ENCODE measurements around the gene LPIN1.

The LPIN1 gene

DNA sequence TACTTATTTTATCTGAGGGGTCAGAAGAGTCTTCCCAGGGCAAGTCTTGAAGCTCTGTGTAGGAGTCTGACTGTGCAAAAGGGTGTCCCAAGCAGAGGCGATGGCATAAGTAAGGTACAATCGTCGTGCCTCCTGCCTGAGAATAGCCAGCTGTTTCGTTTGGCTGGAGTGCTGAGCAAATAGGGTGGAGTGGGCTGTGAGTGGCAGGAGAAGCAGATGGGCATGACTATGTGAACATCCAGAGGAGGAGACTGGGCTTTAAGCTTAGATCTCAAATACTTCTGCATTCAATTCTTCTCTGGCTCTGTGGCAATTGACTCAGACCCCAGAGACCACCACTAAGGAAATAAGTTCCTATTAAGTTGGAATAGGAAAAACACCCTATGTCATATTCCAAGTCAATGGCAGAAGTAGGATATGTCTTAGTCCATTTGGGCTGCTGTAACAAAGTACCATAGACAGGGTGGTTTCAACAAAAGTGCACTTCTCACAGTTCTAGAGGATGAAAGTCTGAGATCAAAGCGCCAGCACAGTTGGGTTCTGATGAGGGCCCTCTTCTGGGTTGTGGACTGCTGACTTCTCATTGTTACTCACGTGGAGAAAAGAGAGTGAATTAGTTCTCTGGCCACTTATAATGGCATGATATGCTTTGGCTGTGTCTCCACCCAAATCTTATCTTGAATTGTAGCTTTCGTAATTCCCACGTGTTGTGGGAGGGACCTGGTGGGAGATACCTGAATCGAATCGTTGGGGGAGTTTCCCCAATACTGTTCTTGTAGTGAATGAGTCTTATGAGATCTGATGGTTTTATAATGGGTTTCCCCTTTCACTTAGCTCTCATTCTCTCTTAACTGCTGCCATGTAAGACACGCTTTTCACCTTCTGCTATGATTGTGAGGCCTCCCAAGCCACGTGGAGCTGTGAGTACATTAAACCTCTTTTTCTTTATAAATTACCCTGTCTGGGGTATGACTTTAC, 120.2 kb downstream of the LPIN1 start:
- H3K9me3 ChIP-seq (ENCODE audit: severe bottlenecking): no peaks in the 10 kb centered on the region
- no peak for DNase-seq
- TF ChIP-seq, protein P1, sequence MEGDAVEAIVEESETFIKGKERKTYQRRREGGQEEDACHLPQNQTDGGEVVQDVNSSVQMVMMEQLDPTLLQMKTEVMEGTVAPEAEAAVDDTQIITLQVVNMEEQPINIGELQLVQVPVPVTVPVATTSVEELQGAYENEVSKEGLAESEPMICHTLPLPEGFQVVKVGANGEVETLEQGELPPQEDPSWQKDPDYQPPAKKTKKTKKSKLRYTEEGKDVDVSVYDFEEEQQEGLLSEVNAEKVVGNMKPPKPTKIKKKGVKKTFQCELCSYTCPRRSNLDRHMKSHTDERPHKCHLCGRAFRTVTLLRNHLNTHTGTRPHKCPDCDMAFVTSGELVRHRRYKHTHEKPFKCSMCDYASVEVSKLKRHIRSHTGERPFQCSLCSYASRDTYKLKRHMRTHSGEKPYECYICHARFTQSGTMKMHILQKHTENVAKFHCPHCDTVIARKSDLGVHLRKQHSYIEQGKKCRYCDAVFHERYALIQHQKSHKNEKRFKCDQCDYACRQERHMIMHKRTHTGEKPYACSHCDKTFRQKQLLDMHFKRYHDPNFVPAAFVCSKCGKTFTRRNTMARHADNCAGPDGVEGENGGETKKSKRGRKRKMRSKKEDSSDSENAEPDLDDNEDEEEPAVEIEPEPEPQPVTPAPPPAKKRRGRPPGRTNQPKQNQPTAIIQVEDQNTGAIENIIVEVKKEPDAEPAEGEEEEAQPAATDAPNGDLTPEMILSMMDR (IDR thresholded peaks at IDR 0.05; ENCODE audit: low read depth, low read length): no peak
- no peaks in the 10 kb centered on the region for H3K27me3 ChIP-seq (ENCODE audit: insufficient read depth, low read depth, severe bottlenecking)
- H3K27ac ChIP-seq: no peak overlapping the region
- no peak overlapping the region for H3K4me3 ChIP-seq (ENCODE audit: low read depth, low read length)
- no peaks in the 10 kb centered on the region for H3K36me3 ChIP-seq

DNA sequence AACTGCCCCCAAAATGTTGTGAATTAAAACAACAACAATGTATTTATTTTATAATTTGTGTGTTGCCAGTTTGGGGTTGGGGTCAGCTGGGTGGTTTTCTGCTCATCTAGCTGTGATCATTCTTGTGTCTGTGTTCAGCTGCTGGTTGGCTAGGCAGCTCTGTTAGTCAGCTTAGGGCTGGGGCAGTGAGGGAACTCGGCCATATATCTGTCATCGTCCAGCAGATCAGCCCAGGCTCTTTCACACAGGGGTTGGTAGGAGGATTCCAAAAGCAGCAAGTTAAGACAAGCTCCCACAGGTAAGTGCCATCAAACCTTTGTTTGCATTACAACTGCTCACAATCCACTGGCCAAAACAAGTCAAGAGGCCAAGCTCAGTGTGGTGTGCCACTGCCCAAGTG, 121.5 kb downstream of the LPIN1 start:
- H3K27me3 ChIP-seq (ENCODE audit: insufficient read depth, low read depth, severe bottlenecking): no peaks in the 10 kb centered on the region
- H3K4me3 ChIP-seq (ENCODE audit: low read depth, low read length): no peak overlapping the region
- no peak overlapping the region for H3K27ac ChIP-seq
- TF ChIP-seq, protein P1 (IDR thresholded peaks at IDR 0.05; ENCODE audit: low read depth, low read length): no peak
- DNase-seq: no peak
- no peaks in the 10 kb centered on the region for H3K9me3 ChIP-seq (ENCODE audit: severe bottlenecking)
- H3K36me3 ChIP-seq: no peaks in the 10 kb centered on the region

DNA sequence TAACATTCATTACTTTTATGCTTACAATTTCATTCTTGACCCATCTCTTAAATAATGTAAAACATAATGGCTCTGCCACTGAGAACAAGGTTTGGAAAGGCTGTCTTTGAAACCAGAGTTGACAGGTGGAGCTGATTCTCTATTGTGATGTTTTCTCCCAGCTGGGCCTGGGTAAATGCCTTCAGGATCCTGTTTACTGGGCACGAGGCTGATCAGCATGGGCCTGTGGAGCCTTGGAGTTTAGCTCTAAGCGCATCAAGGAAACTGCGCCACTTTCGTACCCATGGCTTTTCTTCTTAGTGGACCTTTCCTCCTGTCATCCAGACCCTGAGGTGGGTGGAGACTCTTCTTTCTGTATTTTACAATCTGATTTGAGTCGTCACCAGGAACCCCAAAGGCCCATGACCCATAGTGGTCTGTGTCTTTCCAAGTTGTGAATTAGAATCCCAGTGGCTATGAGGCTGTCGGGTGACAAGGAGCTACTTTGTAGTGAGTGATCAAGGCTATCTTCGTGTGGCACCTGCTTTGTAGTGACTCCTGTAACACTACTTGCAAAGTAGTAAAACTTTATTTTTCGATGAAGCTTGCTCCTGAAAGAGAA, 123.1 kb downstream of the LPIN1 start:
- Histone ChIP-seq H3K9me3 (ENCODE audit: severe bottlenecking) (no peaks in the 10 kb centered on the region), H3K4me3 (ENCODE audit: low read depth, low read length) (no peak overlapping the region), H3K27me3 (ENCODE audit: insufficient read depth, low read depth, severe bottlenecking) (no peaks in the 10 kb centered on the region), H3K36me3 (no peaks in the 10 kb centered on the region), H3K27ac (no peak overlapping the region)
- no peak for DNase-seq
- TF ChIP-seq, protein P1 (IDR thresholded peaks at IDR 0.05; ENCODE audit: low read depth, low read length): no peak

DNA sequence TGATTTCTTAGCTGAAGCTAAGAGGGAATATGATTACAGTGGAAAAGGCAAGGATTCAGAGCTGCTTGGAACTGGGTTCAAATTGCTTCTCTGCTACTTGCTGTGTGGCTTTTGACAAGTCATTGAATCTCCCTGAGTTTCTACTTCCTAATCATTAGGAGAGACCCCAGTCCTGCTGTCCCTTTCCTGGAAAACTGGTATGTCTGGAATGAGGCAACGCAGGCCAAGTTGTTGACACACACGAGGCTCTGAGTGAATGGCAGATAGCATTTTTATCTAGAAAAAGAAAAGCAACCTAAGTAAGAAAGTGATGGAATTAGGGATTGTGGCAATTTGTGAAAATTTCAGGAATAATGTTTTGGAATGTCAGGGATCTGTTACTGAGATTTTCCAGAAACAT, 123.6 kb downstream of the LPIN1 start:
- TF ChIP-seq, protein P1 (IDR thresholded peaks at IDR 0.05; ENCODE audit: low read depth, low read length): no peak
- Histone ChIP-seq H3K36me3 (no peaks in the 10 kb centered on the region), H3K9me3 (ENCODE audit: severe bottlenecking) (no peaks in the 10 kb centered on the region), H3K4me3 (ENCODE audit: low read depth, low read length) (no peak overlapping the region), H3K27me3 (ENCODE audit: insufficient read depth, low read depth, severe bottlenecking) (no peaks in the 10 kb centered on the region), H3K27ac (no peak overlapping the region)
- DNase-seq: no peak

DNA sequence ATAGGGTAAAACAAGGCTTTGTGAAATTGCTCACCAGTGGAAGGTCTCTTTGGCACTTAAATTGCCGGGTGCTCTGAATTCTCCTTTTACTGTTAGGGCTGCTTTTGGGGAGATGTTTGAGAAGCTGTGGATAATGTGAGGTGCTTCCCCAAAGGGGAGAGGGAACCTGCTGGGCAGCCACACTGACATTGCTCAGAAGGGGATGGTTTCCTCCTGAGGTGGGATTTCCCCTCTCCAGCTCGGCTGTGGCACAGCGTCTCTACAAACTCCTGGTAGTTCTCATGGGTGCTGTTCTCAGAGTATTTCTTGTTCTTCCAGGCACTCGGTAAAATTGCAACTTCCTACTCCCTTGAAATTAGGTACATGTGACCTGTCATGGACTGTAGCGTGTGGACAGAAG, 124.2 kb downstream of the LPIN1 start:
- H3K4me3 ChIP-seq (ENCODE audit: low read depth, low read length): no peak overlapping the region
- no peaks in the 10 kb centered on the region for H3K9me3 ChIP-seq (ENCODE audit: severe bottlenecking)
- H3K27me3 ChIP-seq (ENCODE audit: insufficient read depth, low read depth, severe bottlenecking): no peaks in the 10 kb centered on the region
- H3K36me3 ChIP-seq: no peaks in the 10 kb centered on the region
- no peak for DNase-seq
- TF ChIP-seq, protein P1 (IDR thresholded peaks at IDR 0.05; ENCODE audit: low read depth, low read length): no peak
- H3K27ac ChIP-seq: no peak overlapping the region
